Fibroblast of lung (primary cell): ENCODE data around the gene EIF2D. TPM values are rescaled to one million over a fixed set of nuclear protein-coding genes. Genes with fewer than 3 reads are reported as not detected.
A peak's percentile ranks its signal among the peaks of the same experiment; 100 is the strongest.

Experiments
- DNase-seq, 2 donors: peaks; one replicate each; pipeline versions ENCODE4 v3.0.0 to v3.0.0-alpha.2; 2010; ENCODE audit warnings: low read depth in 2 of 2
- H2AFZ ChIP-seq: 2 replicates; pipeline ENCODE4 v1.5.1; 2012; ENCODE audit warnings: low read length, control low read depth, inconsistent platforms
- H3K27ac ChIP-seq: 2 replicates; pipeline ENCODE4 v1.5.1; 2011; ENCODE audit warnings: low read length, control low read depth; ENCODE audit not compliant: insufficient read depth
- H3K27me3 ChIP-seq: 2 replicates; pipeline ENCODE4 v1.5.1; 2011; ENCODE audit warnings: mild to moderate bottlenecking, low read length; ENCODE audit not compliant: control insufficient read depth, insufficient read depth
- H3K36me3 ChIP-seq: 2 replicates; pipeline ENCODE4 v1.5.1; 2011; ENCODE audit warnings: low read length; ENCODE audit not compliant: control insufficient read depth, insufficient read depth
- H3K4me1 ChIP-seq: 2 replicates; pipeline ENCODE4 v1.5.1; 2011; ENCODE audit warnings: low read length; ENCODE audit not compliant: control insufficient read depth, insufficient read depth; ENCODE audit errors: extremely low read depth
- H3K4me2 ChIP-seq: 2 replicates; pipeline ENCODE4 v1.5.1; 2011; ENCODE audit warnings: low read length, control low read depth; ENCODE audit not compliant: insufficient read depth; ENCODE audit errors: extremely low read depth
- H3K4me3 ChIP-seq, 4 experiments: fragments of 200-600 bp in 1 of 4; sonication (generic) in 1 of 4; replicated peaks in 1 of 4; 2 replicates each; pipeline ENCODE4 v1.5.1; 2011 to 2016; ENCODE audit warnings: low read length in 4 of 4, low read depth in 3 of 4, mild to moderate bottlenecking in 3 of 4, control low read depth in 2 of 4, inconsistent platforms in 1 of 4, mixed read lengths in 1 of 4; ENCODE audit not compliant: insufficient read depth in 1 of 4; ENCODE audit errors: control extremely low read depth in 1 of 4
- H3K79me2 ChIP-seq: 2 replicates; pipeline ENCODE4 v1.5.1; 2012; ENCODE audit warnings: mild to moderate bottlenecking, low read length, inconsistent platforms; ENCODE audit not compliant: control insufficient read depth, insufficient read depth
- H3K9ac ChIP-seq: 2 replicates; pipeline ENCODE4 v1.5.1; 2011; ENCODE audit warnings: mild to moderate bottlenecking, low read length, control low read depth; ENCODE audit not compliant: insufficient read depth
- H3K9me3 ChIP-seq: 2 replicates; pipeline ENCODE4 v1.5.1; 2012; ENCODE audit warnings: low read depth, low read length; ENCODE audit not compliant: control insufficient read depth, insufficient read depth
- H4K20me1 ChIP-seq: 2 replicates; pipeline ENCODE4 v1.5.1; 2011; ENCODE audit warnings: low read length; ENCODE audit not compliant: control insufficient read depth, insufficient read depth; ENCODE audit errors: extremely low read depth
- EZH2 ChIP-seq: IDR thresholded peaks from 2 replicates; pipeline ENCODE4 v1.5.1; 2012; ENCODE audit warnings: low read length, control low read depth, mild to moderate bottlenecking; ENCODE audit errors: missing control alignments
- polyA plus RNA-seq, 2 donors: library from polyadenylated mRNA; depleted of rRNA in 1 of 2; stranded (reverse) in 1 of 2; unstranded in 1 of 2; fragments of >200 nt; gene quantifications; 2 replicates each; pipeline ENCODE4 v1.2.1, GENCODE V29; 2011 to 2012; ENCODE audit warnings: missing spikeins in 1 of 2
- total RNA-seq: library from RNA; depleted of rRNA; stranded (reverse); fragments of >200 nt; gene quantifications from 2 replicates; pipeline ENCODE4 v1.2.1, GENCODE V29; 2014
- TF ChIP-seq, protein P1 (sequence below), 2 donors: IDR thresholded peaks in 1 of 2; conservative IDR thresholded peaks in 1 of 2; 1 replicate in 1 of 2; 2 replicates in 1 of 2; pipeline ENCODE4 v1.5.1; 2011 to 2012; ENCODE audit warnings: low read length in 2 of 2, control low read depth in 1 of 2, inconsistent platforms in 1 of 2, low read depth in 1 of 2, mild to moderate bottlenecking in 1 of 2

The EIF2D gene
- total and polyA plus RNA-seq, 2 donors (not counting 1 experiment from before 2014, with no cell fraction given), result 53.0 to 59.8 TPM

DNA sequence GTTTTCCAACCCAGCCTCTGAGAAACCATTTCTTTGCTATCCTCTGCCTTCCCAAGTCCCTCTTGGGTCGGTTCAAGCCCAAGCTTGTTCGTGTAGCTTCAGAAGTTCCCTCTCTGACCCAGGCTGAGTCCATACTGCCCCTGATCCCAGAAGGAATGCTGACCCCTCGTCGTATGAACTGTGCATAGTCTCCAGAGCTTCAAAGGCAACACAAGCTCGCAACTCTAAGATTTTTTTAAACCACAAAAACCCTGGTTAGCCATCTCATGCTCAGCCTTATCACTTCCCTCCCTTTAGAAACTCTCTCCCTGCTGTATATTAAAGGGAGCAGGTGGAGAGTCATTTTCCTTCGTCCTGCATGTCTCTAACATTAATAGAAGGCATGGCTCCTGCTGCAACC, 23.8 kb downstream of the EIF2D start:
- H3K9ac ChIP-seq, result no peak overlapping the region
- H4K20me1 ChIP-seq, result no peaks in the 10 kb centered on the region
- peak in 1 of 2 donors; percentile 69 for DNase-seq
- no peaks in the 10 kb centered on the region for H3K79me2 ChIP-seq
- no peaks in the 10 kb centered on the region for H3K9me3 ChIP-seq
- peak overlapping the region; percentile 23 for H3K4me2 ChIP-seq
- no peak overlapping the region for H3K4me3 ChIP-seq
- TF ChIP-seq EZH2, result no peak
- TF ChIP-seq, protein P1, sequence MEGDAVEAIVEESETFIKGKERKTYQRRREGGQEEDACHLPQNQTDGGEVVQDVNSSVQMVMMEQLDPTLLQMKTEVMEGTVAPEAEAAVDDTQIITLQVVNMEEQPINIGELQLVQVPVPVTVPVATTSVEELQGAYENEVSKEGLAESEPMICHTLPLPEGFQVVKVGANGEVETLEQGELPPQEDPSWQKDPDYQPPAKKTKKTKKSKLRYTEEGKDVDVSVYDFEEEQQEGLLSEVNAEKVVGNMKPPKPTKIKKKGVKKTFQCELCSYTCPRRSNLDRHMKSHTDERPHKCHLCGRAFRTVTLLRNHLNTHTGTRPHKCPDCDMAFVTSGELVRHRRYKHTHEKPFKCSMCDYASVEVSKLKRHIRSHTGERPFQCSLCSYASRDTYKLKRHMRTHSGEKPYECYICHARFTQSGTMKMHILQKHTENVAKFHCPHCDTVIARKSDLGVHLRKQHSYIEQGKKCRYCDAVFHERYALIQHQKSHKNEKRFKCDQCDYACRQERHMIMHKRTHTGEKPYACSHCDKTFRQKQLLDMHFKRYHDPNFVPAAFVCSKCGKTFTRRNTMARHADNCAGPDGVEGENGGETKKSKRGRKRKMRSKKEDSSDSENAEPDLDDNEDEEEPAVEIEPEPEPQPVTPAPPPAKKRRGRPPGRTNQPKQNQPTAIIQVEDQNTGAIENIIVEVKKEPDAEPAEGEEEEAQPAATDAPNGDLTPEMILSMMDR (conservative IDR thresholded peaks at IDR 0.05 in 1 of 2, IDR thresholded peaks at IDR 0.05 in 1 of 2; ENCODE audit: low read depth in 1 of 2, low read length in 2 of 2), result no peak
- no peak overlapping the region for H2AFZ ChIP-seq
- H3K27ac ChIP-seq, result peak overlapping the region; percentile 37
- H3K4me1 ChIP-seq, result peaks cover 27% of the 10 kb centered on the region
- no peaks in the 10 kb centered on the region for H3K27me3 ChIP-seq
- peaks cover 7% of the 10 kb centered on the region for H3K36me3 ChIP-seq

DNA sequence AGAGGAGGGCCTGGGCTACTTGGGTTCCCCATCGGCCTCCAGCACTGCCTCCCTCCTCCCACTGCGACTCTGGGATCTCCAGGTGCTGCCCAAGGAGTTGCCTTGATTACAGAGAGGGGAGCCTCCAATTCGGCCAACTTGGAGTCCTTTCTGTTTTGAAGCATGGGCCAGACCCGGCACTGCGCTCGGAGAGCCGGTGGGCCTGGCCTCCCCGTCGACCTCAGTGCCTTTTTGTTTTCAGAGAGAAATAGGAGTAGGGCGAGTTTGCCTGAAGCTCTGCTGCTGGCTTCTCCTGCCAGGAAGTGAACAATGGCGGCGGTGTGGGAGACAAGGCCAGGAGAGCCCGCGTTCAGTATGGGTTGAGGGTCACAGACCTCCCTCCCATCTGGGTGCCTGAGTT, 24.4 kb downstream of the EIF2D start:
- TF ChIP-seq, protein P1 (conservative IDR thresholded peaks at IDR 0.05 in 1 of 2, IDR thresholded peaks at IDR 0.05 in 1 of 2; ENCODE audit: low read depth in 1 of 2, low read length in 2 of 2), result no peak
- no peak for TF ChIP-seq EZH2
- Histone ChIP-seq H3K27ac (no peak overlapping the region), H3K9me3 (no peaks in the 10 kb centered on the region), H2AFZ (no peak overlapping the region), H3K36me3 (peaks cover 7% of the 10 kb centered on the region), H3K9ac (no peak overlapping the region), H3K27me3 (no peaks in the 10 kb centered on the region), H3K79me2 (no peaks in the 10 kb centered on the region), H3K4me2 (no peak overlapping the region), H4K20me1 (no peaks in the 10 kb centered on the region), H3K4me1 (peaks cover 27% of the 10 kb centered on the region), H3K4me3 (no peak overlapping the region)
- DNase-seq, result no peak

DNA sequence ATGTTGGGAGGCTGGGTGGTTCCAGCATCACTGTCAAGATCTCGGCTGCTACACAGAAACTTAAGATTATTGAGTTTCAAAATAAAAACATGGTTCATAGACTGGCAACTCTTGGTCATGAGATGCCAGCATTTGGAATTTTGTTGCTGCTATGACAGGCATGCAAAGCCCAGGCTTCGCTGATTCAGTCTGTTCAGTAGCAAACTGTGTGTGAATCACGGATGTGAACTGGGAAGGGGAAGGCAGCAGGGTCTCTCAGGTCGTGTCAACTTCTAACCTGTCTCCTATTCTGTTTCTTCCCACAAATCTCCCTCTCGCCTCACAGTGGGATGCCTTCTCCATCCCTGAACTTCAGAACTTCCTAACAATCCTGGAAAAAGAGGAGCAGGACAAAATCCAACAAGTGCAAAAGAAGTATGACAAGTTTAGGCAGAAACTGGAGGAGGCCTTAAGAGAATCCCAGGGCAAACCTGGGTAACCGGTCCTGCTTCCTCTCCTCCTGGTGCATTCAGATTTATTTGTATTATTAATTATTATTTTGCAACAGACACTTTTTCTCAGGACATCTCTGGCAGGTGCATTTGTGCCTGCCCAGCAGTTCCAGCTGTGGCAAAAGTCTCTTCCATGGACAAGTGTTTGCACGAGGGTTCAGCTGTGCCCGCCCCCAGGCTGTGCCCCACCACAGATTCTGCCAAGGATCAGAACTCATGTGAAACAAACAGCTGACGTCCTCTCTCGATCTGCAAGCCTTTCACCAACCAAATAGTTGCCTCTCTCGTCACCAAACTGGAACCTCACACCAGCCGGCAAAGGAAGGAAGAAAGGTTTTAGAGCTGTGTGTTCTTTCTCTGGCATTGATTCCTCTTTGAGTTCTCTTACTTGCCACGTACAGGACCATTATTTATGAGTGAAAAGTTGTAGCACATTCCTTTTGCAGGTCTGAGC, 25.5 kb downstream of the EIF2D start:
- Histone ChIP-seq H3K36me3 (peaks cover 4% of the 10 kb centered on the region), H3K4me1 (peaks cover 27% of the 10 kb centered on the region), H3K27ac (no peak overlapping the region), H3K79me2 (no peaks in the 10 kb centered on the region), H3K9ac (no peak overlapping the region), H2AFZ (no peak overlapping the region), H3K9me3 (no peaks in the 10 kb centered on the region), H3K4me2 (no peak overlapping the region), H3K27me3 (no peaks in the 10 kb centered on the region), H4K20me1 (no peaks in the 10 kb centered on the region), H3K4me3 (no peak overlapping the region)
- no peak for DNase-seq
- TF ChIP-seq, protein P1 (conservative IDR thresholded peaks at IDR 0.05 in 1 of 2, IDR thresholded peaks at IDR 0.05 in 1 of 2; ENCODE audit: low read depth in 1 of 2, low read length in 2 of 2), result no peak
- no peak for TF ChIP-seq EZH2
